Osteoblast (primary cell): Measurements from ENCODE around the gene CNGA3. TPM values are rescaled to one million over a fixed set of nuclear protein-coding genes. Genes with fewer than 3 reads are reported as not detected.

ENCODE experiments used
- DNase-seq: peaks from one replicate; pipeline ENCODE4 v3.0.0; 2011; ENCODE audit warnings: low spot score, mixed read lengths; ENCODE audit not compliant: insufficient read length; ENCODE audit errors: missing footprints
- H2AFZ ChIP-seq: 2 replicates; pipeline ENCODE4 v1.6.0; 2011; ENCODE audit warnings: mild to moderate bottlenecking, low read length
- H3K27ac ChIP-seq: 2 replicates; pipeline ENCODE4 v1.5.1; 2011; ENCODE audit warnings: mild to moderate bottlenecking, low read depth, low read length, moderate library complexity
- H3K27me3 ChIP-seq: 2 replicates; pipeline ENCODE4 v1.6.0; 2012; ENCODE audit warnings: mild to moderate bottlenecking, control low read depth, inconsistent platforms, low read length, moderate library complexity; ENCODE audit not compliant: insufficient read depth
- H3K36me3 ChIP-seq: 2 replicates; pipeline ENCODE4 v1.5.1; 2011; ENCODE audit warnings: mild to moderate bottlenecking, low read length, control low read depth, moderate library complexity; ENCODE audit not compliant: insufficient read depth
- H3K4me1 ChIP-seq: 2 replicates; pipeline ENCODE4 v1.5.1; 2011; ENCODE audit warnings: mild to moderate bottlenecking, low read length, control low read depth, moderate library complexity; ENCODE audit not compliant: insufficient read depth
- H3K4me2 ChIP-seq: 2 replicates; pipeline ENCODE4 v1.6.0; 2011; ENCODE audit warnings: mild to moderate bottlenecking, low read length; ENCODE audit not compliant: insufficient read depth
- H3K4me3 ChIP-seq: fragments of 200-600 bp; sonication (generic); 3 replicates; pipeline ENCODE4 v1.5.1; 2012; ENCODE audit warnings: mild to moderate bottlenecking, low read length, inconsistent platforms; ENCODE audit not compliant: insufficient read depth
- H3K79me2 ChIP-seq: 2 replicates; pipeline ENCODE4 v1.6.0; 2012; ENCODE audit warnings: mild to moderate bottlenecking, low read length, control low read depth, inconsistent platforms; ENCODE audit not compliant: insufficient read depth
- H3K9me3 ChIP-seq: 2 replicates; pipeline ENCODE4 v1.5.1; 2011; ENCODE audit warnings: low read depth, low read length, control low read depth
- H4K20me1 ChIP-seq: 2 replicates; pipeline ENCODE4 v1.6.0; 2012; ENCODE audit warnings: mild to moderate bottlenecking, low read length, control low read depth; ENCODE audit not compliant: insufficient read depth
- total RNA-seq: library from RNA; depleted of rRNA; stranded (reverse); fragments of >200 nt; gene quantifications from 2 replicates; pipeline ENCODE4 v1.2.3, GENCODE V29; 2012
- TF ChIP-seq, protein P1 (sequence below): IDR thresholded peaks from 2 replicates; pipeline ENCODE4 v1.5.1; 2011; ENCODE audit warnings: mild to moderate bottlenecking, low read depth, low read length, moderate library complexity; ENCODE audit errors: extremely low read depth

Gene CNGA3
- total RNA-seq, 1 donor, result 0.36 TPM

DNA sequence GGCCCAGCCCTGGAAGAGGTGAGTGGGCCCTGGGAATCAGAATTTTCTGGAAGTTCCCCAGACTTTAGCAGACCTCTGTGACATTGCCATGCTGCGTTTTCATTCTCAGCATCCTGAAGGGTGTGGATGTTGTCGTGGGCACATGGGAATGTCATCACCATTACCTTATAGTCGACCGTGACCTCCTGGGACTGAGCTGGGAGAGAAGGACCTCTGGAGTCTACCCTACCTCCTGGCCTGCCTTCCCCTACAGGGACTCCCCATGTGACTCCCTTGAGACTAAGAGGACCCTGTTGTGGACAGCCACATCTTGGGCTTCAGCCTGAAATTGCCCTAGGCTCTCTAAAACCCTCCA, 43.0 kb downstream of the CNGA3 start:
- DNase-seq, result no peak
- Histone ChIP-seq H3K9me3 (no peaks in the 10 kb centered on the region), H3K4me3 (no peak overlapping the region), H3K27ac (no peak overlapping the region), H3K79me2 (no peaks in the 10 kb centered on the region), H3K36me3 (no peaks in the 10 kb centered on the region), H3K4me2 (no peak overlapping the region), H3K27me3 (peaks cover 15% of the 10 kb centered on the region), H3K4me1 (no peaks in the 10 kb centered on the region), H4K20me1 (no peaks in the 10 kb centered on the region), H2AFZ (no peak overlapping the region)
- TF ChIP-seq, protein P1, sequence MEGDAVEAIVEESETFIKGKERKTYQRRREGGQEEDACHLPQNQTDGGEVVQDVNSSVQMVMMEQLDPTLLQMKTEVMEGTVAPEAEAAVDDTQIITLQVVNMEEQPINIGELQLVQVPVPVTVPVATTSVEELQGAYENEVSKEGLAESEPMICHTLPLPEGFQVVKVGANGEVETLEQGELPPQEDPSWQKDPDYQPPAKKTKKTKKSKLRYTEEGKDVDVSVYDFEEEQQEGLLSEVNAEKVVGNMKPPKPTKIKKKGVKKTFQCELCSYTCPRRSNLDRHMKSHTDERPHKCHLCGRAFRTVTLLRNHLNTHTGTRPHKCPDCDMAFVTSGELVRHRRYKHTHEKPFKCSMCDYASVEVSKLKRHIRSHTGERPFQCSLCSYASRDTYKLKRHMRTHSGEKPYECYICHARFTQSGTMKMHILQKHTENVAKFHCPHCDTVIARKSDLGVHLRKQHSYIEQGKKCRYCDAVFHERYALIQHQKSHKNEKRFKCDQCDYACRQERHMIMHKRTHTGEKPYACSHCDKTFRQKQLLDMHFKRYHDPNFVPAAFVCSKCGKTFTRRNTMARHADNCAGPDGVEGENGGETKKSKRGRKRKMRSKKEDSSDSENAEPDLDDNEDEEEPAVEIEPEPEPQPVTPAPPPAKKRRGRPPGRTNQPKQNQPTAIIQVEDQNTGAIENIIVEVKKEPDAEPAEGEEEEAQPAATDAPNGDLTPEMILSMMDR, result no peak

DNA sequence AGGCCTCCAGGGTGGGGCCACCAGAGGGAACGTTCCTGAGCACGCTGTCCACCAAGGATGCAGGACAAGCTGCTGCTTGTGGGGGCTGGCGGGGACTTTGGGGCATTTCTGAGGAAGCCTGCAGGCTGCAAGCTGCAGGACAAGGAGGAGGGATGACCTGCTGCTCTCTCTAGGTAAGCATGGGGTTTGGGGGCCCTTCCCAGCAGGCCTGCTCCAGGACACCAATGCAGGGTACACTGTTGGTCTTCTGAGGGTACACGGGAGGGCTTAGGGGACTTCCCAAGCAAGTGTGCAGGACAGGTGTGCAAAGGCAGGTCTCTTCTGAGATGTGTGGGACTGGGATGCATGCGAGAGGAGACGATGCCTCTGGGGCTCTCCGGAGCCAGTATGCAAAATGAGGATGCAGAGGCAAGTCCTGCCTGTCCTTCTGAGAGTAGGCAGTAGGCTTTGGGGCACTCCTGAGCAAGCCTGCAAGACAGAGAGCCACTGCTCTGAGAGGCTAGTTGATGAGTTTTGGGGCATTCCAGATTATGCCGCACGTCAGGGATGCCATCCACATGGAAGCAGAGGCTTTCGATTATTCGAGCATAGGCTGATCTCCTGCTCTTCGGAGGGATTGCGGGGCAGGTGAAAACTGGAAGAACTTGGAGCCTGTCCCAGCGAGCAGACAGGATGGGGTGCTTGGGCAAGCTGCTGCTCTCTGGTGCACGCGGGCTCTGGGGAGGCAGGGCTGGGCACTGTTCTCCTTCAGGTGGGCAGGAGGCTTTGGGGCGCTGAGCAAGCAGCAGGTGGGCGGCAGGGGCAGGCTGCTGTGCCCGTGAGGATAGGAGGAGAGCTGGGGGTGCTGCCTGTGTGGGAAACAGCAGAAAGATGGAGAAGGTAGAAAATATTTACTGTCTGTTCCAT, 44.6 kb downstream of the CNGA3 start:
- no peaks in the 10 kb centered on the region for H3K36me3 ChIP-seq
- TF ChIP-seq, protein P1, result no peak
- no peaks in the 10 kb centered on the region for H3K79me2 ChIP-seq
- no peaks in the 10 kb centered on the region for H4K20me1 ChIP-seq
- H3K27me3 ChIP-seq, result peaks cover 14% of the 10 kb centered on the region
- H3K27ac ChIP-seq, result no peak overlapping the region
- no peak overlapping the region for H3K4me3 ChIP-seq
- H3K4me2 ChIP-seq, result no peak overlapping the region
- no peaks in the 10 kb centered on the region for H3K4me1 ChIP-seq
- H2AFZ ChIP-seq, result no peak overlapping the region
- H3K9me3 ChIP-seq, result no peaks in the 10 kb centered on the region
- peak; percentile 62 for DNase-seq

DNA sequence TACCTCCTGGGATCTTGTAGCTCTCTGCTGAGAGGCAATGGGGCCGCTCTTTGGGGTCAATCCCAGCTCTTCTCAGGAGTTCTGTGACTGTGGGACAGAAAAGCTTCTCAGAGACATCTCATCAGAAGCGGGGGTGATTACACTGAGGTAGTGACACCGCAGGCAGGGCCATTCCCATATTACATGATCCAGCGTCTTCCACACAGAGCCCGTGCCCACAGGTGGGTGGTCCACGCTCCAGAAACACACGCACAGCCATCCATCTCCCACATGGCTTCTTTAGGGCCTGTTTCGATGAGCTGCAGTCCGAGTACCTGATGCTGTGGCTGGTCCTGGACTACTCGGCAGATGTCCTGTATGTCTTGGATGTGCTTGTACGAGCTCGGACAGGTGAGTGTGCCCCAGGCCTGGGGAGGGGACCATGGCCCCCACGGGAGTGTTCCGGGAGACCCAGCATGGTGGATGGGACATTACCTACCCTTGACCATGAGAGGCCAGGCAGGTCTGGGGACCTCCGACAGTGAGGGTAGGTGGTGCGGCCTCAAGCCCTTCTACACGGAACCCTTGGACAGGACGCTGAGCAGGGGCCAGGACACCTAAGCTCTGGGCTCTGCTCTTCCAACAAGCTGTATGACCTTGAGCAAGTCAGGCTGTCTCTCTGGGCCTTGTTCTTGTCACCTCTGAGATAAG, 45.5 kb downstream of the CNGA3 start:
- H3K9me3 ChIP-seq, result no peaks in the 10 kb centered on the region
- H3K4me1 ChIP-seq, result no peaks in the 10 kb centered on the region
- H2AFZ ChIP-seq, result no peak overlapping the region
- no peaks in the 10 kb centered on the region for H3K36me3 ChIP-seq
- H3K79me2 ChIP-seq, result no peaks in the 10 kb centered on the region
- no peak overlapping the region for H3K4me2 ChIP-seq
- peaks cover 6% of the 10 kb centered on the region for H3K27me3 ChIP-seq
- TF ChIP-seq, protein P1, result no peak
- H4K20me1 ChIP-seq, result no peaks in the 10 kb centered on the region
- no peak for DNase-seq
- H3K4me3 ChIP-seq, result no peak overlapping the region
- no peak overlapping the region for H3K27ac ChIP-seq

DNA sequence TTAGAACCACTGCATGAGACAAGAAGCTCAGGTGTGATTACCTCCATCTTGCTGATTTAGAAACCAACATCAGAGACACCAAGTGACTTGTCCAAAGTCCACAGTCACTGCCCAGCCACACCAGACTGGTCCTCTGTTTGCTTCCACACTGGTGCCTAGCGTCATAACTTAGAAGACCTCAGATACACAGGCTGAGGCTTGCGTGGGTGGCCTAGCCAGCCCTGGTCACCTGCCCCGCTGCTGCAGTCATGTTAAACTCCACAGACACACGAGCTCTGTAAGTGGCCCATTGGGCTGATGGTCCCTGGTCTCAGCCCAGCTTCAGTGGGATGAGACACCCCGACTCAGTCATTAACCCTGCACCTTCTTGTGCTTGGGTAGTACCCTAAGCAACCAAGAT, 47.1 kb downstream of the CNGA3 start:
- Histone ChIP-seq H4K20me1 (no peaks in the 10 kb centered on the region), H3K4me2 (no peak overlapping the region), H3K9me3 (no peaks in the 10 kb centered on the region), H3K4me1 (no peaks in the 10 kb centered on the region), H3K27ac (no peak overlapping the region), H3K79me2 (no peaks in the 10 kb centered on the region), H3K36me3 (no peaks in the 10 kb centered on the region), H3K27me3 (peaks cover 11% of the 10 kb centered on the region), H3K4me3 (no peak overlapping the region), H2AFZ (no peak overlapping the region)
- TF ChIP-seq, protein P1, result no peak
- peak; percentile 62 for DNase-seq
